GM12864 (cell line): ENCODE data around the gene BCAS3.

Source experiments
- DNase-seq: peaks from one replicate; pipeline ENCODE4 v3.0.0-alpha.2; 2011; ENCODE audit warnings: low read depth
- H3K4me3 ChIP-seq: 2 replicates; pipeline ENCODE4 v1.5.1; 2011; ENCODE audit warnings: mild to moderate bottlenecking, low read depth, low read length, control low read depth
- TF ChIP-seq, protein P1 (sequence below): IDR thresholded peaks from 2 replicates; pipeline ENCODE4 v1.5.1; 2011; ENCODE audit warnings: low read depth, mild to moderate bottlenecking, moderate library complexity, low read length, control low read depth, inconsistent platforms; ENCODE audit errors: missing control alignments

Gene BCAS3

GRCh38 chr17:61411261-61412142 is 733.9 kb downstream of the BCAS3 start:
- DNase-seq = no peak
- TF ChIP-seq, protein P1, sequence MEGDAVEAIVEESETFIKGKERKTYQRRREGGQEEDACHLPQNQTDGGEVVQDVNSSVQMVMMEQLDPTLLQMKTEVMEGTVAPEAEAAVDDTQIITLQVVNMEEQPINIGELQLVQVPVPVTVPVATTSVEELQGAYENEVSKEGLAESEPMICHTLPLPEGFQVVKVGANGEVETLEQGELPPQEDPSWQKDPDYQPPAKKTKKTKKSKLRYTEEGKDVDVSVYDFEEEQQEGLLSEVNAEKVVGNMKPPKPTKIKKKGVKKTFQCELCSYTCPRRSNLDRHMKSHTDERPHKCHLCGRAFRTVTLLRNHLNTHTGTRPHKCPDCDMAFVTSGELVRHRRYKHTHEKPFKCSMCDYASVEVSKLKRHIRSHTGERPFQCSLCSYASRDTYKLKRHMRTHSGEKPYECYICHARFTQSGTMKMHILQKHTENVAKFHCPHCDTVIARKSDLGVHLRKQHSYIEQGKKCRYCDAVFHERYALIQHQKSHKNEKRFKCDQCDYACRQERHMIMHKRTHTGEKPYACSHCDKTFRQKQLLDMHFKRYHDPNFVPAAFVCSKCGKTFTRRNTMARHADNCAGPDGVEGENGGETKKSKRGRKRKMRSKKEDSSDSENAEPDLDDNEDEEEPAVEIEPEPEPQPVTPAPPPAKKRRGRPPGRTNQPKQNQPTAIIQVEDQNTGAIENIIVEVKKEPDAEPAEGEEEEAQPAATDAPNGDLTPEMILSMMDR = peak; percentile 6
- H3K4me3 ChIP-seq = peak overlapping the region; percentile 61

- peak overlapping the region; percentile 61 for H3K4me3 ChIP-seq
- no peak for DNase-seq
Observed at GRCh38 chr17:61412143-61412859, 734.6 kb downstream of the BCAS3 start.

DNA sequence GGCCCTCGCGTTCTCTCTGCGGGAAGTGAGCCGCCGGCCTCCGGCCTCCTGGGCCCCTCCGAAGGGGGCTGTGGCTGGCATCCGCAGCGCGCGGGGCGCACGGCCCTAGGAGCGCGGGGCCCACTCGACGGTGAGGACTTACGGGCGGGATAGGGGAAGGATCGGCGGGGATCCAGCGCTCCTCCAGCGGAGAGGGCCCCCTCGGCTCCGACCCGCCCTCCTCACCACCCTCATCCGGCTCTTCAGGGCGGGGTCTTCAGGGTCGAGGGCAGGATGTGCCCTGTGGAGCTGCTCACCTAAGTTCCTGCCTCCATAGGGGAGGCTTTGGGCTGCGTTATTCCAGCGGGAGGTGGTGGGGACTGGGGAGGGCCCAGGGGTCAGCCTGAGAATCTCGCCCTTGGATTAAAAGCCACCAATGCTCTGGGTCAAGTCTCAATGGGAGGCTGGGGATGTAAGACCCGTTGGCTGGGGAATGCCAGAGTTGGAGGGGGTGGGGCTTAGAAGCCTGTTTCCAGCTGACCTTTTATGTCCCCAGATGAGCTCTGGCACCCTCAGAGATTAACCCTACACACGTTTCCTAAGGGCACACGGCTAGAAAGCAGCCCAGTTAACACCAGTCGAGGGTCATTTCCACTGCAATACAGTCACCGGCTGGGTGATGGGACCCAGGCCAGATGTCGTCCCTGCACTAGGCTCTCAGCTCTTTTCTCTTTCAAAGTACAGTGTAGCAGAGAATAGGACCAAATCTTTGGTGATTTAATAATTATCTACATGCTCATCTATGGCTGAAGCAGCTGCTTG is 735.4 kb downstream of the BCAS3 start:
- TF ChIP-seq, protein P1 = no peak
- no peak for DNase-seq
- peak overlapping the region; percentile 61 for H3K4me3 ChIP-seq

More at GRCh38 chr17:61412143-61412859, 734.6 kb downstream of the BCAS3 start:
- TF ChIP-seq, protein P1 = peak; percentile 92

GRCh38 chr17:61413661-61414126 is 736.0 kb downstream of the BCAS3 start:
- H3K4me3 ChIP-seq = no peak overlapping the region
- TF ChIP-seq, protein P1 = no peak
- DNase-seq = no peak

- H3K4me3 ChIP-seq = no peak overlapping the region
- no peak for DNase-seq
- TF ChIP-seq, protein P1 = no peak
Observed at GRCh38 chr17:61414141-61414935, 736.7 kb downstream of the BCAS3 start.

- TF ChIP-seq, protein P1 = no peak
- no peak for DNase-seq
- no peak overlapping the region for H3K4me3 ChIP-seq
Observed at GRCh38 chr17:61414936-61415251, 737.2 kb downstream of the BCAS3 start.
